ENCODE results near the gene MCF2L.

MCF2L gene

DNA sequence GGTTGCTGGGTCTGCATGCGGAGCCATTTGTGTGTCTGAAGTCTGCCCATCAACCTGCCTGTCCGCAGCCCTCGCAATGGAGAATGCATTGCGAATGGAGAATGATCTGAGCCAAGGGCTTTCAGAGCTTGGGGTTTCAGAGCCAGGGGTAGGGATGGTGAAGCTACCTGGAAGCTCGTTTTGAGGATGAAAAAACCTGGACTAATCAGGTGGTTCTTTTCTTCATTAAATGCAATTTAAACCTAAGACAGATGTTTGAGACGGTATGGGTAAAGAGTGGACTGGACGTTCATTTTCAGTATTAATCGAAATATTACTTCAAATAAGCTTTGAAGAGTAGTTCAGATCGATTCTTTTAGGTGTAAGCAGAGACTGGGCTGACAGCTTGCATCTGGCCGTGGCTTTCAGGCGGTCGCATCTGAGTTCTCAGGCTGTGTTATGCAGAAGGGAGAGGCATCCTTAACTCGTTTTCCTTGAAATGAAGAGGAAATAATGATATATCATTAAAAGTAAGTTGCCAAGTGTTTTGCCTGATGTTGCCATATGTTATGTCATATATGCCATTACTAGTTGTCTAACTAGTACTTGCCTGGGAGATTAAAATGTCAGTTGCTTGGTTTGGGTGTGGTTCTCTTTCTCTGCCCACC lies 801 bp downstream of the MCF2L start:
- H3K4me3 ChIP-seq (ENCODE audit: low read length), result no peak overlapping the region
- TF ChIP-seq, protein P1, sequence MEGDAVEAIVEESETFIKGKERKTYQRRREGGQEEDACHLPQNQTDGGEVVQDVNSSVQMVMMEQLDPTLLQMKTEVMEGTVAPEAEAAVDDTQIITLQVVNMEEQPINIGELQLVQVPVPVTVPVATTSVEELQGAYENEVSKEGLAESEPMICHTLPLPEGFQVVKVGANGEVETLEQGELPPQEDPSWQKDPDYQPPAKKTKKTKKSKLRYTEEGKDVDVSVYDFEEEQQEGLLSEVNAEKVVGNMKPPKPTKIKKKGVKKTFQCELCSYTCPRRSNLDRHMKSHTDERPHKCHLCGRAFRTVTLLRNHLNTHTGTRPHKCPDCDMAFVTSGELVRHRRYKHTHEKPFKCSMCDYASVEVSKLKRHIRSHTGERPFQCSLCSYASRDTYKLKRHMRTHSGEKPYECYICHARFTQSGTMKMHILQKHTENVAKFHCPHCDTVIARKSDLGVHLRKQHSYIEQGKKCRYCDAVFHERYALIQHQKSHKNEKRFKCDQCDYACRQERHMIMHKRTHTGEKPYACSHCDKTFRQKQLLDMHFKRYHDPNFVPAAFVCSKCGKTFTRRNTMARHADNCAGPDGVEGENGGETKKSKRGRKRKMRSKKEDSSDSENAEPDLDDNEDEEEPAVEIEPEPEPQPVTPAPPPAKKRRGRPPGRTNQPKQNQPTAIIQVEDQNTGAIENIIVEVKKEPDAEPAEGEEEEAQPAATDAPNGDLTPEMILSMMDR (IDR thresholded peaks at IDR 0.05; ENCODE audit: insufficient read depth, low read depth, low read length, missing control alignments), result no peak
- DNase-seq (ENCODE audit: low read depth), result no peak

DNA sequence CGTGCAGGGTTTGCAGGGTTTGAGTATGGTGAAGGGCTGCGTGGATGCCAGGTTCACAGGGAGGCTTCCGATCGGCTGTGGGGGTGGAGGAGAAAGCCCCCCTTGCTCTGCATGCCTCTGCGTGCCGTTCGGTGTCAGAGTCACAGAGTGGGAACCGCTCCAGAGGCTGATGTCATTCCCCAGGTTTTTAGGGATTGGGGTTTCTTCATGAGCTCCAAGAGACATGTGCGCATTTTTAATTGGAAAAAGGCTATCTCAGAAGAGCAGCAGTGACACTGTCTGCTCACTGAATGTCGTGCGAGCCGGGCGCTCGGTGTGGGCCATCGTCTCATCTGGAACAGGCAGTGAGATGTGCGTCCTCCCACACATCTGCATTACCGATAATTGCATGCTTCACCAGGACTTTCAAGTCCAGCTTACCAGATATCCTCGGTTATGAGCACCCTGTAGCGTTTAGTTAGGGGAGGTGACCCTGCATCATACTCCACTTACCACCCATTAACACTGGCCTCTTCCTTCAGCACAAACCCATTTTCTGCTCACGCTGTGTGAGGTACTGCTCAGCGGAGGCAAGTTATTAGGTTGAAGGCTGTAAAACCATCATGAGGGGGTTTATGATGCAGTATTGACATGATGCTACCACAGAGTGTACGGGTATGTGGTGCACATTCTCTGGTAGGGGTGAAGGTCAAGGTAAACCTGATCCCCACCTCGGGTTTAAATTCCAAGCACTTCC lies 1.7 kb downstream of the MCF2L start:
- H3K4me3 ChIP-seq (ENCODE audit: low read length), result no peak overlapping the region
- TF ChIP-seq, protein P1 (IDR thresholded peaks at IDR 0.05; ENCODE audit: insufficient read depth, low read depth, low read length, missing control alignments), result no peak
- DNase-seq (ENCODE audit: low read depth), result no peak

DNA sequence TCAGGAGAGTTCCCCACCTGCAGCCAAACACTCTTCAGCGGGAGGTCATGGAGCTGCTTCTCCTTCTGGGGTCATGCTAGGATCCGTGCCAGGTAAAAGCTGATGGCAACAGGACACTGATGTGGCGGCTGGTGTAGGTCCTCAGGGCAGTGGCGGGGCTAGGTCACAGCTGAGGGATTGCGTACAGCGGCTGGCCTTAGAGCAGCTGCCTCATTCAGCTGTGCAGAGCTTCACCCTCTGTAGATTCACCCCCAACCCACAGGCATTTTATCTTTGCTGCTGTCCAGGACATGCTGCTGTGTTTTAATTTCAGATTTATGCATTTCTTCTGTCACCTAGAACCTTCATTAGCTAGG lies 2.3 kb downstream of the MCF2L start:
- no peak overlapping the region for H3K4me3 ChIP-seq (ENCODE audit: low read length)
- TF ChIP-seq, protein P1 (IDR thresholded peaks at IDR 0.05; ENCODE audit: insufficient read depth, low read depth, low read length, missing control alignments), result no peak
- no peak for DNase-seq (ENCODE audit: low read depth)

DNA sequence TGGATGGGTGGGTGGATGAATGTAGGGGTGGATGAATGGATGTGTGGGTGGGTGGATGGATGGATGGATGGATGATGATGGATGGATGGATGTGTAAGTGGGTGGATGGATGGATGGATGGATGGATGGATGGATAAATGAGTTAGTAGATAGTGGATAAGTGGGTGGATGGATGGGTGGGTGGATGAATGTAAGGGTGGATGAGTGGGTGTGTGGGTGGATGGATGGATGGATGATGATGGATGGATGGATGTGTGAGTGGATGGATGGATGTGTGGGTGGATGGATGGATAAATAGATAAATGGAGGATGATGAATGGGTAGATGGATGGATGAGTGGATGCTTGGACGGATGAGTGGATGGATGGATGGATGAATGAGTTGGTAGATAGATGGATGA lies 3.2 kb downstream of the MCF2L start:
- TF ChIP-seq, protein P1 (IDR thresholded peaks at IDR 0.05; ENCODE audit: insufficient read depth, low read depth, low read length, missing control alignments), result no peak
- DNase-seq (ENCODE audit: low read depth), result no peak
- H3K4me3 ChIP-seq (ENCODE audit: low read length), result no peak overlapping the region

DNA sequence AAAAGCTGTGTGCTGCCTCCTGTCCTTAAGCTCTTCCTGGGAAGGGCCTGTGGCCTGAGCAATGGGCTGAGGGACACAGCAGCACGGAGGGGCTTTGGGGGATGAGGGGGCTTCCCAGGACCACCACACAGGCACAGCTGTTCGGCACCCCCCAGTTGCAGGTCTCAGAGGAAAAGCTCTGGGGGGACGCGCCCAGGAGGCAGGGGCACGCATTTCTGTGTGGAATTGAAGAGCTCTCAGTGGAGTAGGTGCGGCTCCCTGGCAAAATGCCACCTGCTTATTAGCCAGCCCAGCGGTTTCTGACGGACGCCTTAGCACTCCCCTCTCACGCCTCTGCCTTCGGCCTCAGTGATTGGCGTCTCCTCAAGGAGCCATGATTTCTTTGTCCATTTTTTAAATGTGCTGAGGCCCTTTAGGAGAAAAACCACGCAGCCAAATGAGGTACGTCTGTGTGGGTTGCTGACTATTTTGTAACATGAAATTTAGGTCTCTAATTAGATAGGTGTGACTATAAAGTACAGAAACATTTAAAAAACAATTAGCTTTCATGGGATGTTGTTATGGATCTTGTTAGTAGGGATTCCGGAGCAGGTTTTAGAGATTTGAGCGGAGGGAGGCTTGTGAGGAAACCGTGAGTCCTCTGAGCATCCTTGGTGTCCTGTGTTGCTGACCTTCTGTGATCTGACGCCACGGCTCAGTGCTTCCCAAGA lies 4.0 kb downstream of the MCF2L start:
- H3K4me3 ChIP-seq (ENCODE audit: low read length), result no peak overlapping the region
- no peak for DNase-seq (ENCODE audit: low read depth)
- TF ChIP-seq, protein P1 (IDR thresholded peaks at IDR 0.05; ENCODE audit: insufficient read depth, low read depth, low read length, missing control alignments), result no peak

DNA sequence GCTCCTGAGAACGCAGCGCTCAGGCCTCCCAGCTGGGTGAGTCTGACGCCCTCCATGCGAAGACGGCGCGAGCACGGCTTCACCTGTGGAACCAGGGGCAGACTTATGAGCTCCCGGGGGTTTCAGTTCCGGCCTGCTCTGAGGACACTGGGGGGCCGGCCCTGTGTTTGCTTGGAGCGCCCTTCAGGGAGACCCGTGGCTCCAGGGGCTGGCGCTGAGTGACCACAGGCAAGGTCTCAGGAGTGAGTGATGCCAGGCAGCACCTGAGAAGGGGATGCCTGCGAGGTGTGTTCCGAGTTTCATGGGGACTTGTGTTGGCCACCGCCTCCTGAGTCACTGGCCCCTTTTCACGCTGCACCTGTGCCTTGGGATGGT lies 4.5 kb downstream of the MCF2L start:
- DNase-seq (ENCODE audit: low read depth), result no peak
- TF ChIP-seq, protein P1 (IDR thresholded peaks at IDR 0.05; ENCODE audit: insufficient read depth, low read depth, low read length, missing control alignments), result no peak
- no peak overlapping the region for H3K4me3 ChIP-seq (ENCODE audit: low read length)

All from epithelial cell of esophagus (primary cell).